Hepatocyte (in vitro differentiated cells): ENCODE measurements around the gene MICU1. TPM values are rescaled to one million over a fixed set of nuclear protein-coding genes. Genes with fewer than 3 reads are reported as not detected.

Experiments used
- DNase-seq: peaks from one replicate; pipeline ENCODE4 v3.0.0-alpha.2; 2016; ENCODE audit warnings: low spot score
- H2AFZ ChIP-seq: fragments of 200-600 bp; sonication (generic); 2 replicates; pipeline ENCODE4 v1.6.0; 2016; ENCODE audit warnings: antibody characterized with exemption, mild to moderate bottlenecking
- H3K27ac ChIP-seq: fragments of 200-600 bp; sonication (generic); 2 replicates; pipeline ENCODE4 v1.5.1; 2016; ENCODE audit warnings: mild to moderate bottlenecking
- H3K27me3 ChIP-seq: fragments of 200-600 bp; sonication (generic); 2 replicates; pipeline ENCODE4 v1.6.1; 2016
- H3K36me3 ChIP-seq: fragments of 200-600 bp; sonication (generic); replicated peaks from 2 replicates; pipeline ENCODE4 v1.5.1; 2016; ENCODE audit warnings: low read depth; ENCODE audit not compliant: insufficient read depth
- H3K4me1 ChIP-seq: fragments of 200-600 bp; sonication (generic); 2 replicates; pipeline ENCODE4 v1.5.1; 2016; ENCODE audit warnings: mild to moderate bottlenecking, moderate library complexity; ENCODE audit not compliant: insufficient read depth
- H3K4me2 ChIP-seq: fragments of 200-600 bp; sonication (generic); 2 replicates; pipeline ENCODE4 v1.6.0; 2016
- H3K4me3 ChIP-seq: fragments of 200-600 bp; sonication (generic); 2 replicates; pipeline ENCODE4 v1.5.1; 2016; ENCODE audit warnings: mild to moderate bottlenecking
- H3K79me2 ChIP-seq: fragments of 200-600 bp; sonication (generic); 2 replicates; pipeline ENCODE4 v1.6.0; 2017; ENCODE audit warnings: mild to moderate bottlenecking
- H3K9me2 ChIP-seq: fragments of 200-600 bp; sonication (generic); replicated peaks from 2 replicates; pipeline ENCODE4 v1.6.0; 2017; ENCODE audit warnings: mild to moderate bottlenecking; ENCODE audit not compliant: insufficient read depth
- H3K9me3 ChIP-seq: fragments of 200-600 bp; sonication (generic); 2 replicates; pipeline ENCODE4 v1.5.1; 2016; ENCODE audit warnings: low read depth, mild to moderate bottlenecking
- H4K20me1 ChIP-seq: fragments of 200-600 bp; sonication (generic); 2 replicates; pipeline ENCODE4 v1.6.0; 2016; ENCODE audit warnings: mild to moderate bottlenecking; ENCODE audit not compliant: insufficient read depth, poor library complexity, severe bottlenecking
- EZH2 ChIP-seq: fragments of 200-600 bp; sonication (generic); IDR thresholded peaks from 2 replicates; pipeline ENCODE4 v1.6.1; 2016; ENCODE audit warnings: antibody characterized with exemption, mild to moderate bottlenecking, borderline replicate concordance
- EZH2phosphoT487 ChIP-seq: fragments of 200-600 bp; sonication (generic); IDR thresholded peaks from one replicate; pipeline ENCODE4 v1.6.1; 2018; ENCODE audit warnings: antibody characterized with exemption, mild to moderate bottlenecking, low read depth, moderate library complexity; ENCODE audit not compliant: unreplicated experiment, severe bottlenecking
- WGBS: methylation state at CpG from one replicate; pipeline ENCODE4 v1.1.6; 2016; ENCODE audit warnings: low lambda C conversion rate; ENCODE audit errors: missing lambda C conversion rate; 5-methylcytosine and 5-hydroxymethylcytosine counted together
- polyA plus RNA-seq: library from polyadenylated mRNA; unstranded; fragments of >200 nt; fragmentation: Nextera tagmentation; extraction: Ambion mirVana; gene quantifications from 2 replicates; pipeline ENCODE4 v1.2.1, GENCODE V29; 2016
- total RNA-seq: library from RNA; depleted of rRNA; stranded (reverse); fragments of >200 nt; gene quantifications from 2 replicates; pipeline ENCODE4 v1.2.3, GENCODE V29; 2014
- TF ChIP-seq, protein P1 (sequence below): fragments of 200-600 bp; sonication (generic); IDR thresholded peaks from 2 replicates; pipeline ENCODE4 v1.5.1; 2016; ENCODE audit warnings: antibody characterized with exemption, mild to moderate bottlenecking; ENCODE audit not compliant: poor library complexity

MICU1 gene
- total and polyA plus RNA-seq, 2 experiments from 2014 or later: 34.0 to 60.1 TPM

DNA sequence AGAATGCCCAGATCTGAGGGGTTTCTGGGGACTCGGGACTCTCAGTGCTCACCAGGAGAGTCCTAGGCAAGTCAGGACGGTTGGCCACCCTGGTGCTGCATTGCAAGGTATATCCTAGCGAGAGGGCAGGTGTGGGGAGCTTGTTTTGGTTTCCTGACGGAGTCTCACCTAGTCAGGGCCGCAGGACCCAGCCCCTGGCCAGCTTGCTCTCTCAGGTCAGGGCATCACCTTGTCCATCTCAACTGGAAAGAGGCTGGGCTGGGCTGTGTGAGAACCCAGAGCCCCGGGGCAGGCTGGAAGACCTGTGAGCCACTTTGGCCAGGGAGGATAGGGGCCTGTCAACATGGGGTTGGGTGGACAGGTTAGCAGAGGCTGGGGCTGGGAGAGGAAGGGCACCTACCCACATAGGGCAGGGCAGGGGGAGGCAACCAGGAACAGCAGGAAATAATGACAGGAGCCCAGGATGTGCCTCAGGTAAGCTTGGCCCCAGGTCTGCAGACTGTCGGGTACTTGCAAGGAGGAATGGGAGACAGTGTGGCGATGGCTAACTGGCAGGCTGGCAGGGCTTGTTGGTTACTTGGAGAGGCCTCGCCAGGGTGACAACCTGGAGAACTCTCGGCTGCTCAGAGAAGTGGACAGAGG lies 302.6 kb downstream of the MICU1 start:
- Histone ChIP-seq H3K9me3 (no peaks in the 10 kb centered on the region), H3K9me2 (no peaks in the 10 kb centered on the region), H3K79me2 (no peaks in the 10 kb centered on the region), H4K20me1 (no peaks in the 10 kb centered on the region), H2AFZ (no peak overlapping the region), H3K4me2 (no peak overlapping the region), H3K36me3 (no peaks in the 10 kb centered on the region), H3K27ac (peak overlapping the region; percentile 98), H3K4me3 (no peak overlapping the region), H3K4me1 (peaks cover 54% of the 10 kb centered on the region), H3K27me3 (no peaks in the 10 kb centered on the region)
- 95% methylated on average over 10 of the region's 10 CpGs for WGBS
- TF ChIP-seq EZH2phosphoT487: no peak
- TF ChIP-seq EZH2: no peak
- TF ChIP-seq, protein P1, sequence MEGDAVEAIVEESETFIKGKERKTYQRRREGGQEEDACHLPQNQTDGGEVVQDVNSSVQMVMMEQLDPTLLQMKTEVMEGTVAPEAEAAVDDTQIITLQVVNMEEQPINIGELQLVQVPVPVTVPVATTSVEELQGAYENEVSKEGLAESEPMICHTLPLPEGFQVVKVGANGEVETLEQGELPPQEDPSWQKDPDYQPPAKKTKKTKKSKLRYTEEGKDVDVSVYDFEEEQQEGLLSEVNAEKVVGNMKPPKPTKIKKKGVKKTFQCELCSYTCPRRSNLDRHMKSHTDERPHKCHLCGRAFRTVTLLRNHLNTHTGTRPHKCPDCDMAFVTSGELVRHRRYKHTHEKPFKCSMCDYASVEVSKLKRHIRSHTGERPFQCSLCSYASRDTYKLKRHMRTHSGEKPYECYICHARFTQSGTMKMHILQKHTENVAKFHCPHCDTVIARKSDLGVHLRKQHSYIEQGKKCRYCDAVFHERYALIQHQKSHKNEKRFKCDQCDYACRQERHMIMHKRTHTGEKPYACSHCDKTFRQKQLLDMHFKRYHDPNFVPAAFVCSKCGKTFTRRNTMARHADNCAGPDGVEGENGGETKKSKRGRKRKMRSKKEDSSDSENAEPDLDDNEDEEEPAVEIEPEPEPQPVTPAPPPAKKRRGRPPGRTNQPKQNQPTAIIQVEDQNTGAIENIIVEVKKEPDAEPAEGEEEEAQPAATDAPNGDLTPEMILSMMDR: no peak
- DNase-seq: peak; percentile 7

DNA sequence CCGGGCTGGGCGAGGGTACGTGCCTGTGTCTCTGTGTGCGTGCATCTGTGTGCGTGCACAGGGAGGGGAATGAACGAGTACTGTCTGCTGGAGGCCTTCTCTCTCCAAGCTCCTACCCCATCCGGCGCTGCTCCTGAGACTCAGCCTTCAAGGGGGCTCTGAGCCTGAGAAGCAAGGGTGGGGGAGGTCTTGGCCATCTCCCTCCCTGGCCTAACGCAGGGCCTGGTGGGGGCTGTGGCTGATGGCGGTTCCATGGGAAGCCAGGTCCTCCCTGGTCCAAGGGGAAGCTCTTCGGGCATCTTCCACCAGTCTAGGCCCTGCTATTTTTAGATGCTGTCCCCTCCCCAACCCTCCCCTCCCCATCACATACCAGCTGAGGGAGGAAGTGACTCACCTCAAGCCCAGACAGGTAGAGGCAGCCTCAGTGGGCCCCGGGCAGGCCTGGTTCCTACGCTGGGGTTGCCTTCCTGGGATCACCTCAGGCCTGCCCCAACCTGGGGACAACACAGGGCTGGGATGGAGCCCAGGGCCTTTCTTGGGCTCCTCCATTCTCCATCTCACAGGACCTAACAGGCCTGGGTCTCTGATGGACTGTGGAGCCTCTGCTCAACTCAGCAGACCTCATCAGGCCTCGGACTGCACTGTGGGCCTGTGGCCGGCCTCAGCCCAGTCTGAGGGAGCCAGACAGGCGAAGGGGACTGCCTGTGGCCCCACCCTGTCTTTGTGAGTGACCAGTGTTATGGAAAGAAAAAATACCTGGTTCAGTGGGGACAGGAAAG lies 303.4 kb downstream of the MICU1 start:
- Histone ChIP-seq H3K4me2 (no peak overlapping the region), H3K9me3 (no peaks in the 10 kb centered on the region), H3K4me1 (peaks cover 49% of the 10 kb centered on the region), H2AFZ (no peak overlapping the region), H3K4me3 (no peak overlapping the region), H3K27ac (peak overlapping the region; percentile 98), H4K20me1 (no peaks in the 10 kb centered on the region), H3K9me2 (no peaks in the 10 kb centered on the region), H3K36me3 (no peaks in the 10 kb centered on the region), H3K79me2 (no peaks in the 10 kb centered on the region), H3K27me3 (no peaks in the 10 kb centered on the region)
- peak; percentile 51 for DNase-seq
- TF ChIP-seq, protein P1: no peak
- TF ChIP-seq EZH2phosphoT487 (no peak), EZH2 (no peak)
- 94% methylated on average over 12 of the region's 16 CpGs for WGBS

DNA sequence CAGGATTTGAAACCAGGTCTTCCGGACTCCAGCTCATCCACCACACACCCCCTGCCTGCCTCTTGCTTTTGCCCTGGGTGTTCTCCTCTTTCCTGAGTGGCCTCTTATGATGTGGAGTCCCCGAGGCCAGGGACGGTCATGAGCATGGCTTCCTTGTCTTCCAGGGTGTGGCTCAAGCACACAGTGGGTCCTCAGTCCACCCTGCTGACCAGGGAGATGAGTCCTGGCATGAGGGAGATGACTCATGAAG lies 303.9 kb downstream of the MICU1 start:
- H3K9me2 ChIP-seq: no peaks in the 10 kb centered on the region
- no peak overlapping the region for H2AFZ ChIP-seq
- peaks cover 49% of the 10 kb centered on the region for H3K4me1 ChIP-seq
- H3K27ac ChIP-seq: peak overlapping the region; percentile 98
- DNase-seq: peak; percentile 36
- no peak overlapping the region for H3K4me2 ChIP-seq
- H3K79me2 ChIP-seq: no peaks in the 10 kb centered on the region
- no peaks in the 10 kb centered on the region for H3K27me3 ChIP-seq
- no peak for TF ChIP-seq EZH2
- no peak for TF ChIP-seq EZH2phosphoT487
- TF ChIP-seq, protein P1: no peak
- H4K20me1 ChIP-seq: no peaks in the 10 kb centered on the region
- no peak overlapping the region for H3K4me3 ChIP-seq
- no peaks in the 10 kb centered on the region for H3K9me3 ChIP-seq
- H3K36me3 ChIP-seq: no peaks in the 10 kb centered on the region
- 83% methylated on average over 3 of the region's 3 CpGs for WGBS
